Measurements from ENCODE around the gene SGTA. TPM values are rescaled to one million over a fixed set of nuclear protein-coding genes. Genes with fewer than 3 reads are reported as not detected.

The SGTA gene
- total and polyA plus RNA-seq, 9 of the 15 experiments (the other 6 are each of a cell fraction or from before 2014, with no cell fraction given) = 1.4 to 110 (median 49.9) TPM

DNA sequence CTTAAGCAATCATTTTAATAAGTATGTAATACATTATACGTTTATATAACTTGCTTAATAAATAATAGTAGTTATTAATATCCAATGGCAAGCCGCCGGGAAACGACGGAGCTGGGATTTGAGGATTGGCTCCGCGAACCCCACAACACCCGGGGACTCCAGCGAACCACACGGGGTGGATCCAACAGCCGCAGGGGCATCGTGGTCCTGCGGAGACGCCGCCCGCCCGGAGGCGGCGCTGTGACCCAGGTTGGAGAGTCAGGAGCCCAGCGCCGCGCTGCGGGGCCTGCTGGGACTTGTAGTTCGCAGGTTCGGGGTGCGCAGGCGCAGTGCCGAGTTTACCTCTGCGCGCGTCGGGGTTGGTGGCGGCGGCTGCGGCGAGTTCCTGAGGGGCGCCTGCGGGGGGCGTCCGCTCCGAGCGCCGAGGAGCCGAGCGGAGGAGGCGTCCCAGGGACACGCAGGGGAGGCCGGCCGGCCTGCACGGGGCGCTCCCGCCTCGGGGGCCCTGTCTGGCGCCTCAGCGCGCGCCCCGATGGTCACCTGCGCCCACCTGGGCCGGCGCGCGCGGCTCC, 36.6 kb upstream of the SGTA start, which contains the start of gene ZNF554 (continued):
- TF ChIP-seq, protein P1, sequence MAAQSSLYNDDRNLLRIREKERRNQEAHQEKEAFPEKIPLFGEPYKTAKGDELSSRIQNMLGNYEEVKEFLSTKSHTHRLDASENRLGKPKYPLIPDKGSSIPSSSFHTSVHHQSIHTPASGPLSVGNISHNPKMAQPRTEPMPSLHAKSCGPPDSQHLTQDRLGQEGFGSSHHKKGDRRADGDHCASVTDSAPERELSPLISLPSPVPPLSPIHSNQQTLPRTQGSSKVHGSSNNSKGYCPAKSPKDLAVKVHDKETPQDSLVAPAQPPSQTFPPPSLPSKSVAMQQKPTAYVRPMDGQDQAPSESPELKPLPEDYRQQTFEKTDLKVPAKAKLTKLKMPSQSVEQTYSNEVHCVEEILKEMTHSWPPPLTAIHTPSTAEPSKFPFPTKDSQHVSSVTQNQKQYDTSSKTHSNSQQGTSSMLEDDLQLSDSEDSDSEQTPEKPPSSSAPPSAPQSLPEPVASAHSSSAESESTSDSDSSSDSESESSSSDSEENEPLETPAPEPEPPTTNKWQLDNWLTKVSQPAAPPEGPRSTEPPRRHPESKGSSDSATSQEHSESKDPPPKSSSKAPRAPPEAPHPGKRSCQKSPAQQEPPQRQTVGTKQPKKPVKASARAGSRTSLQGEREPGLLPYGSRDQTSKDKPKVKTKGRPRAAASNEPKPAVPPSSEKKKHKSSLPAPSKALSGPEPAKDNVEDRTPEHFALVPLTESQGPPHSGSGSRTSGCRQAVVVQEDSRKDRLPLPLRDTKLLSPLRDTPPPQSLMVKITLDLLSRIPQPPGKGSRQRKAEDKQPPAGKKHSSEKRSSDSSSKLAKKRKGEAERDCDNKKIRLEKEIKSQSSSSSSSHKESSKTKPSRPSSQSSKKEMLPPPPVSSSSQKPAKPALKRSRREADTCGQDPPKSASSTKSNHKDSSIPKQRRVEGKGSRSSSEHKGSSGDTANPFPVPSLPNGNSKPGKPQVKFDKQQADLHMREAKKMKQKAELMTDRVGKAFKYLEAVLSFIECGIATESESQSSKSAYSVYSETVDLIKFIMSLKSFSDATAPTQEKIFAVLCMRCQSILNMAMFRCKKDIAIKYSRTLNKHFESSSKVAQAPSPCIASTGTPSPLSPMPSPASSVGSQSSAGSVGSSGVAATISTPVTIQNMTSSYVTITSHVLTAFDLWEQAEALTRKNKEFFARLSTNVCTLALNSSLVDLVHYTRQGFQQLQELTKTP (IDR thresholded peaks at IDR 0.05; ENCODE audit: low read depth in 1 of 2, partially characterized antibody in 2 of 2) = peak in 1 of 2 experiments; percentile 83
- TF ChIP-seq STAG1 (CRISPR knock-in tag; IDR thresholded peaks at IDR 0.05; ENCODE audit: borderline replicate concordance) = no peak
- TF ChIP-seq ZBTB1 (CRISPR knock-in tag; IDR thresholded peaks at IDR 0.05; ENCODE audit: borderline replicate concordance, low read depth) = 0 out of 2 replicates have a peak, but pooled peaks have one; percentile 22
- peak; percentile 92 for TF ChIP-seq MYC (IDR thresholded peaks at IDR 0.05; ENCODE audit: low read depth, low read length)
- TF ChIP-seq MYC (CRISPR knock-in tag; IDR thresholded peaks at IDR 0.05; ENCODE audit: borderline replicate concordance, low read depth) = no peak; the same call in 1 of the 2 replicates
- TF ChIP-seq, protein P2, sequence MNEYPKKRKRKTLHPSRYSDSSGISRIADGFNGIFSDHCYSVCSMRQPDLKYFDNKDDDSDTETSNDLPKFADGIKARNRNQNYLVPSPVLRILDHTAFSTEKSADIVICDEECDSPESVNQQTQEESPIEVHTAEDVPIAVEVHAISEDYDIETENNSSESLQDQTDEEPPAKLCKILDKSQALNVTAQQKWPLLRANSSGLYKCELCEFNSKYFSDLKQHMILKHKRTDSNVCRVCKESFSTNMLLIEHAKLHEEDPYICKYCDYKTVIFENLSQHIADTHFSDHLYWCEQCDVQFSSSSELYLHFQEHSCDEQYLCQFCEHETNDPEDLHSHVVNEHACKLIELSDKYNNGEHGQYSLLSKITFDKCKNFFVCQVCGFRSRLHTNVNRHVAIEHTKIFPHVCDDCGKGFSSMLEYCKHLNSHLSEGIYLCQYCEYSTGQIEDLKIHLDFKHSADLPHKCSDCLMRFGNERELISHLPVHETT (CRISPR knock-in tag; conservative IDR thresholded peaks at IDR 0.05 in 1 of 2, IDR thresholded peaks at IDR 0.05 in 1 of 2) = peak in 1 of 2 experiments; percentile 45; a peak in 1 of 4 replicates
- no peak for TF ChIP-seq ZFPM2 (CRISPR knock-in tag; IDR thresholded peaks at IDR 0.05)
- TF ChIP-seq, protein P3, sequence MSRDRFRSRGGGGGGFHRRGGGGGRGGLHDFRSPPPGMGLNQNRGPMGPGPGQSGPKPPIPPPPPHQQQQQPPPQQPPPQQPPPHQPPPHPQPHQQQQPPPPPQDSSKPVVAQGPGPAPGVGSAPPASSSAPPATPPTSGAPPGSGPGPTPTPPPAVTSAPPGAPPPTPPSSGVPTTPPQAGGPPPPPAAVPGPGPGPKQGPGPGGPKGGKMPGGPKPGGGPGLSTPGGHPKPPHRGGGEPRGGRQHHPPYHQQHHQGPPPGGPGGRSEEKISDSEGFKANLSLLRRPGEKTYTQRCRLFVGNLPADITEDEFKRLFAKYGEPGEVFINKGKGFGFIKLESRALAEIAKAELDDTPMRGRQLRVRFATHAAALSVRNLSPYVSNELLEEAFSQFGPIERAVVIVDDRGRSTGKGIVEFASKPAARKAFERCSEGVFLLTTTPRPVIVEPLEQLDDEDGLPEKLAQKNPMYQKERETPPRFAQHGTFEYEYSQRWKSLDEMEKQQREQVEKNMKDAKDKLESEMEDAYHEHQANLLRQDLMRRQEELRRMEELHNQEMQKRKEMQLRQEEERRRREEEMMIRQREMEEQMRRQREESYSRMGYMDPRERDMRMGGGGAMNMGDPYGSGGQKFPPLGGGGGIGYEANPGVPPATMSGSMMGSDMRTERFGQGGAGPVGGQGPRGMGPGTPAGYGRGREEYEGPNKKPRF (IDR thresholded peaks at IDR 0.05; ENCODE audit: low read depth, low read length) = no peak
- no peak for TF ChIP-seq HMG20B (CRISPR knock-in tag; IDR thresholded peaks at IDR 0.05)
- no peak for TF ChIP-seq NFIC (IDR thresholded peaks at IDR 0.05)
- no peak for TF ChIP-seq NR4A1 (CRISPR knock-in tag; IDR thresholded peaks at IDR 0.05)
- TF ChIP-seq NR4A1 (tag; IDR thresholded peaks at IDR 0.05) = no peak
- no peak for TF ChIP-seq ZKSCAN3 (CRISPR knock-in tag; IDR thresholded peaks at IDR 0.05)
- TF ChIP-seq CAMTA2 (CRISPR knock-in tag; conservative IDR thresholded peaks at IDR 0.05) = no peak
- no peak for TF ChIP-seq PCBP2 (IDR thresholded peaks at IDR 0.05; ENCODE audit: low read depth, low read length, poor library complexity, severe bottlenecking)
- TF ChIP-seq ZNF217 (CRISPR knock-in tag; IDR thresholded peaks at IDR 0.05) = no peak
- no peak for TF ChIP-seq ARID1B (IDR thresholded peaks at IDR 0.05)
- peak; percentile 44; the same call in 1 of the 2 replicates for TF ChIP-seq STAT5A (IDR thresholded peaks at IDR 0.05; ENCODE audit: borderline replicate concordance, low read length)
- TF ChIP-seq, protein P4, sequence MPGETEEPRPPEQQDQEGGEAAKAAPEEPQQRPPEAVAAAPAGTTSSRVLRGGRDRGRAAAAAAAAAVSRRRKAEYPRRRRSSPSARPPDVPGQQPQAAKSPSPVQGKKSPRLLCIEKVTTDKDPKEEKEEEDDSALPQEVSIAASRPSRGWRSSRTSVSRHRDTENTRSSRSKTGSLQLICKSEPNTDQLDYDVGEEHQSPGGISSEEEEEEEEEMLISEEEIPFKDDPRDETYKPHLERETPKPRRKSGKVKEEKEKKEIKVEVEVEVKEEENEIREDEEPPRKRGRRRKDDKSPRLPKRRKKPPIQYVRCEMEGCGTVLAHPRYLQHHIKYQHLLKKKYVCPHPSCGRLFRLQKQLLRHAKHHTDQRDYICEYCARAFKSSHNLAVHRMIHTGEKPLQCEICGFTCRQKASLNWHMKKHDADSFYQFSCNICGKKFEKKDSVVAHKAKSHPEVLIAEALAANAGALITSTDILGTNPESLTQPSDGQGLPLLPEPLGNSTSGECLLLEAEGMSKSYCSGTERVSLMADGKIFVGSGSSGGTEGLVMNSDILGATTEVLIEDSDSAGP (CRISPR knock-in tag; IDR thresholded peaks at IDR 0.05) = no peak

Data from K562 (cell line).